Psoas muscle (tissue), 8 donors: ENCODE results near the gene GORASP1. TPM values are rescaled to one million over a fixed set of nuclear protein-coding genes. Genes with fewer than 3 reads are reported as not detected.

Experiments used
- ATAC-seq, 4 donors: fragments of 200-7000 bp; cut with Tn5 transposase; one replicate each; pipeline ENCODE4 v1.9.1; 2020; ENCODE audit warnings: moderate library complexity in 3 of 4, mild to moderate bottlenecking in 2 of 4
- DNase-seq, 2 donors: peaks; one replicate each; pipeline ENCODE4 v3.0.0-alpha.2; 2020
- H3K27ac ChIP-seq: fragments of 200-600 bp; one replicate; pipeline ENCODE4 v1.8.0; 2022
- H3K27me3 ChIP-seq, 3 donors: fragments of 200-600 bp in 1 of 3; one replicate each; pipeline versions ENCODE4 v1.6.1 to v1.8.0; 2013 to 2022; ENCODE audit warnings: low read length in 2 of 3, mild to moderate bottlenecking in 2 of 3, moderate library complexity in 1 of 3; ENCODE audit not compliant: insufficient read depth in 3 of 3
- H3K36me3 ChIP-seq, 2 donors: fragments of 200-600 bp in 1 of 2; one replicate each; pipeline versions ENCODE4 v1.6.1 to v1.8.0; 2013 to 2022; ENCODE audit warnings: low read depth in 1 of 2, mild to moderate bottlenecking in 1 of 2, moderate library complexity in 1 of 2; ENCODE audit not compliant: insufficient read depth in 1 of 2
- H3K4me1 ChIP-seq: fragments of 200-600 bp; one replicate; pipeline ENCODE4 v1.8.0; 2022
- H3K4me3 ChIP-seq: fragments of 200-600 bp; one replicate; pipeline ENCODE4 v1.8.0; 2022; ENCODE audit warnings: mild to moderate bottlenecking
- H3K9me3 ChIP-seq: fragments of 200-600 bp; one replicate; pipeline ENCODE4 v1.8.0; 2022
- CTCF ChIP-seq: fragments of 200-600 bp; IDR thresholded peaks from one replicate; pipeline ENCODE4 v1.8.0; 2022; ENCODE audit warnings: antibody characterized with exemption
- WGBS, 3 donors: extraction: QIAGEN DNeasy Blood & Tissue Kit; methylation state at CpG; one replicate each; pipeline versions ENCODE4 v1.1.6 to v1.1.7; 2013; 5-methylcytosine and 5-hydroxymethylcytosine counted together
- intact Hi-C, 2 donors: fragments of 100-400 bp; cut with DNase I; formaldehyde crosslinking; loops; one replicate each; pipeline versions ENCODE4 v1.11.0 to v1.14.2; 2022
- polyA plus RNA-seq, 3 donors: library from polyadenylated mRNA; stranded (reverse); fragments of 200-250 nt; gene quantifications; one replicate each; pipeline ENCODE4 v1.2.3, GENCODE V29; 2013
- total RNA-seq, 4 donors: library from RNA; stranded (reverse); fragmentation: NEBNext Ultra II Directional in 2 of 4; extraction: Animal tissue kit (Norgen Biotek cat#: 25700) in 2 of 4; gene quantifications; one replicate each; pipeline versions ENCODE4 v1.2.1 to v1.2.4, GENCODE V29; 2021 to 2023
- donor health status: healthy with polysubstance abuse.
- donor health status: DM: no; HTN: no; CAD: no; lungs with moderate emphysema.
- donor health status: Bipolar disorder and iron deficiency.
- donor health status: healthy.
- donor health status: DM: yes; HTN: yes; CAD: no.
- donor health status: DM: no; HTN: no; CAD: no.
- donor health status: DM: no; HTN: no; CAD: no.
- donor health status: DM: yes; HTN: yes; CAD: no.

GORASP1 gene
- total and polyA plus RNA-seq, 7 donors = 27.3 to 46.7 (median 37.3) TPM

- Histone ChIP-seq H3K9me3 (no peaks in the 10 kb centered on the region), H3K4me1 (peaks cover 27% of the 10 kb centered on the region), H3K36me3 (peaks cover 8 to 41% of the 10 kb centered on the region in 2 donors), H3K27ac (no peak overlapping the region), H3K27me3 (no peaks in the 10 kb centered on the region), H3K4me3 (no peak overlapping the region)
- WGBS, 3 donors = 40 to 50% (median 49%) methylated on average over 7 of the region's 7 CpGs
- TF ChIP-seq CTCF = no peak
- ATAC-seq (peak; percentile 27 to 70 (median 60)), DNase-seq (peak; percentile 71 to 79)
- intact Hi-C loops = no loop called here
Measured at GRCh38 chr3:39138804-39139415, 31.5 kb upstream of the GORASP1 start.

- DNase-seq (no peak), ATAC-seq (peak in 1 of 4 donors; percentile 7)
- peaks cover 8 to 34% of the 10 kb centered on the region in 2 donors for H3K36me3 ChIP-seq
- no peaks in the 10 kb centered on the region for H3K27me3 ChIP-seq
- H3K4me3 ChIP-seq = no peak overlapping the region
- intact Hi-C loops = no loop called here
- 88 to 92% (median 91%) methylated on average over 10 of the region's 10 CpGs for WGBS, 3 donors
- H3K9me3 ChIP-seq = no peaks in the 10 kb centered on the region
- H3K27ac ChIP-seq = no peak overlapping the region
- TF ChIP-seq CTCF = no peak
- peaks cover 27% of the 10 kb centered on the region for H3K4me1 ChIP-seq
Measured at GRCh38 chr3:39137991-39138803, 30.8 kb upstream of the GORASP1 start.

- DNase-seq (no peak), ATAC-seq (no peak)
- H3K27me3 ChIP-seq = no peaks in the 10 kb centered on the region
- intact Hi-C loops = no loop called here
- H3K36me3 ChIP-seq = peaks cover 2 to 27% of the 10 kb centered on the region in 2 donors
- WGBS, 3 donors = 95 to 97% (median 97%) methylated on average over 18 of the region's 18 CpGs
- TF ChIP-seq CTCF = no peak
- H3K27ac ChIP-seq = no peak overlapping the region
- H3K4me3 ChIP-seq = no peak overlapping the region
- no peaks in the 10 kb centered on the region for H3K9me3 ChIP-seq
- H3K4me1 ChIP-seq = peaks cover 23% of the 10 kb centered on the region
Measured at GRCh38 chr3:39137435-39137936, 30.1 kb upstream of the GORASP1 start.

GRCh38 chr3:39136533-39137434 lies 29.4 kb upstream of the GORASP1 start:
- Histone ChIP-seq H3K4me1 (peaks cover 16% of the 10 kb centered on the region), H3K9me3 (no peaks in the 10 kb centered on the region), H3K36me3 (peaks cover 0 to 19% of the 10 kb centered on the region in 2 donors), H3K4me3 (no peak overlapping the region), H3K27me3 (no peaks in the 10 kb centered on the region), H3K27ac (no peak overlapping the region)
- TF ChIP-seq CTCF = no peak
- intact Hi-C loops = no loop called here
- ATAC-seq = no peak
- WGBS, 3 donors = 89 to 92% (median 91%) methylated on average over 21 of the region's 21 CpGs
- DNase-seq = no peak
